NCI-H748 (cell line): ENCODE measurements around the gene FAM117A.
"Not testable (repeated sequence)": the region's sequence is repeated elsewhere in the genome, so short reads cannot be mapped to it uniquely, and the experiment has no call there.

ENCODE experiments used
- DNase-seq: peaks from one replicate; lab custom pipeline; 2025; ENCODE audit not compliant: unreplicated experiment; lab: John Stamatoyannopoulos, UW

Gene FAM117A

DNA sequence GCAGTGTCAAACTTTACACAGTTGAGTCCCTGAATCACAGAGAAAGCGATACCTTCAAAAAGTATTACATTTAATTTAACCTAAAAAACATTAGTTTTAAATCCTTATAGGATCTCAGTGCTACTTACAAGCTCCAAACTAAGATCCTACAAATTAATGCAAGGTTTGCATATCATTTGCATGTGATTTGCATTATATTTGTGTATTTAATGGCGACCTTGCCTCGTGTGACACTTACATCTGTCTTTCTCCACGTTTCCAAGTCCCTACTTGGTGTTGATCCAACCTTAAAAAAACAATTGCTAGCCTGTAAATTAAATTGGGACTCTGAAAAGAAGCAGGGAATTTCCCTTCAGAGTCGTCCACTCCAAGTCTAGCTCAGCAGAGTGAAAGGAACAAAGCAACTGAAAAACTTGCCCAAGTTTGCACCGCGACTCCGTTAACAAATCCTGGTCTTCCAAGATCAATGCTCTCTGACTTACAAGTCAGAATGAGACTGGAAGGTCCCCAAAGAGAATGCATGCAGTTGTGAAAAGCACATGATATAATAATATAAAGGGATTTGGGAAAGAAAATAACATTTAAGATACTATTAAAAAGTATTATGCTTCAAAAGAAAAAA, 739 bp upstream of the FAM117A start:
- no peak for DNase-seq

DNA sequence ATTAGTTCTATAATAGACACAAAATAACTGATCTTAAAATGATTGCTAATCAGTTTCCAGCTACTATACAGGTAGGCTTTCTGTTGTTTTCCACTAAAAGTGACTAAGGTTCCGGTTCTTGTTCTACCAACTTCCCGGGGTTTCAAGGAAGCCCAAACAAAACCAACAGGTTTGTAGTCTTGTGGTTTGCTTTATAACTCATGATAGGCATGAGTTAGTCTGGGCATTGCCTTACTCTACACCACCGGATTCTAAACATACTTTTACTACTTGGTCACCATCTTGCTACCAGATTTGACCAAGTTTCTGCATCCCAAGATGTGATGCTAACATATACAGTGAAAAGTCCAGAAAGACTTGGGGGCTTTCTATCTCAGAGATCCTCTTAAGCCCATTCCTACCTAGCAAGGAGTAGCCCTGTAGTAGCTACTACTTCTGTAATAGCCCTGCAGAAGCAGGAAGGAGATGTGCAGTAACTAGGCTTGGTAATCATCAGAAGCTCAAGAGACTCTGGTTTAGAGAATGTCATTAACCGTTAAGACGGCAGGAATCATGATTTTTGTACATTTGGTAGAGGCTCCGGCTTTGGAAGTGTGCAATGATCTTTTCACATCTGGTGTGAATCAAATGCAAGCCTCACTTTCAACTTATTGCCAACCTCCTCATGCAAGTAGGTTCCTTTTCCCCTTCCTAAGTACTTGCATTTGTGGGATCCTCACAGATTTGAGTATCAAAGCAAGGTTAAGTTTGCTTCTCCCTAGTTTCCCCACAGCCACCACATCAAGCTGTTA, 1.6 kb downstream of the FAM117A start:
- DNase-seq, result no peak

DNA sequence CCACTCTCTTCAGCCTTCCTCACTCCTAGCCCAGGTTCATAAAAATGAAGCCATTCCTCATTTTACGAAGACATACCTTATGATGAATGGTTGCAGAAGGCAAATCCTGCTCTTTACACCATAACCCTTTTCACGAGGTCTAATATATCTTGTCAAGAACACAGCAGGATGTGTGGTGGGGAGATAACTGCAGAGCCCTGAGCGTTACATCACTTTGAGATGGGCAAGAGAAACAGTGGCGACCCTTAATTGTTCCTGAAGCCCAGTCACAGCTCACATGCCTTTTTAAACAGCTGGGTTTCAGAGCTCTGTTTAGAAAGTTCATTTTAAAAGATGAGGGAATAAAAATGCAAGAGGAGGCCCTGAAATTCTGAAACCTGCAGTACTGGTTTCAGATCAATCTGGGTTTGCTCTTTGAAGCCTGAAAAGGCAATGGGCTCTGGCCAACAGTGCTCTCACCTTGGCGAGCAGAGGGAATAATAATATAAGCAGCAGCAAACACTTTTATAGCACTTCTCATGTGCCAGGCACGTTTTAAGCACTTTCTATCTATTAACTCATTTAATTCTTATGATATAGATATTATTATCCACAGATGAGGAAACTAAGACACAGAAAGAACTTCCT, 2.9 kb downstream of the FAM117A start:
- no peak for DNase-seq

DNA sequence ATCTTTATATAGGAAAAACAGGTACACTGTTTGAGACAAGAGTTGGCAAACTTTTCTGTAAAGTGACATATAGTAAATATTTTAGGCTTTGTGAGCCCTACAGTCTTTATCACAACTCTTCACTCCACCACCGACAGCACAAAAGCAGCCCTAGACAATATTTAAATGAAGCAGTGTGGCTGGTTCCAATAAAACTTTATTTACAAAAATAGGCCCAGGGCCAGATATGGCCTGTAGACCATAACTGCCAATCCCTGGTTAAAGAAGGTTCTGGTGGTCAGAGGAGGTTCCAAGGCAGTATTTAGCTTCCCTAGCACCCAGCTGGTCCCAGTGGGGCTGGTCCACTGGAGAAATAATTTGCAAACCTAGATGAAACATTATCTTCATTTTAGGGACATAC, 3.6 kb downstream of the FAM117A start:
- DNase-seq, result no peak

DNA sequence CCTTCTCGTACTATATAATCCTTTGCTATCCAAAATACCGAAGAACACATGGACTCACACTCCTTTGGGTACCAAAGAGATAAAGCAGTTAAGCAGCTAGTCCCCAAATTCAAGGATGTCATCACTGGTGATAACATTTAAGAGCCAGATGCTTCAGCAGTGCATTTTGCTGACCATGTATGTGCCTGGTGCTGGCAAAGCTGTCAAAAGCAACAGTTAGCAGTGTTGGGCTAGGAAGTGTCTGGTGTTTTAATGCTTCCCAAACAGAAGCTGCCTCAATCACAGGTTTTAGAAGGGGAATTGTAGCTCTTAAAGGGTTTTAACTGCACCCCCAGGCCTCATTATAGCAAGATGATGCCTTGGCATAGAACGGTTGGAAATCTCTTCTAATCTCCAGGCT, 4.7 kb downstream of the FAM117A start:
- no peak for DNase-seq

DNA sequence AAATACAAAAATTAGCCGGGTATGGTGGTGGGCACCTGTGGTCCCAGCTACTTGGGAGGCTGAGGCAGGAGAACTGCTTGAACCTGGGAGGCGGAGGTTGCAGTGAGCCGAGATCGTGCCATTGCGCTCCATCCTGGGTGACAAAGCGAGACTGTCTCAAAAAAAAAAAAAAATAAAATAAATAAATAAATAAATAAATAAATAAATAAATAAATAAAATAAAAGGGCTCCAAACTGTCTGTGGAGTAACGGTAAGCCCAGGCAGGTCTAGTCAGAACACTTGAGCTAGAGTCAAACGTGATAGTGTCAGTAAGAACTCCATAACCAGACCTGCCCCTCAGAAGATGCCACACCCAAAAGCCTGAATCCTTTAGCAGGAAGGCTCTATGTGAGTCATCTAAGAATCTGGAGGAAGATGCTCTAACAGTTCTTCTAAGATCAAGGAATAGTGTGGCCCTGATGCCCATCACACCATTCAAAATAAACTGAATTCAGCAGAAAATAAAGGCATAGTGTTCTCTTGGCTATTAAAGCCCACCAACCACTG, 5.4 kb downstream of the FAM117A start:
- DNase-seq, result not testable (repeated sequence)

DNA sequence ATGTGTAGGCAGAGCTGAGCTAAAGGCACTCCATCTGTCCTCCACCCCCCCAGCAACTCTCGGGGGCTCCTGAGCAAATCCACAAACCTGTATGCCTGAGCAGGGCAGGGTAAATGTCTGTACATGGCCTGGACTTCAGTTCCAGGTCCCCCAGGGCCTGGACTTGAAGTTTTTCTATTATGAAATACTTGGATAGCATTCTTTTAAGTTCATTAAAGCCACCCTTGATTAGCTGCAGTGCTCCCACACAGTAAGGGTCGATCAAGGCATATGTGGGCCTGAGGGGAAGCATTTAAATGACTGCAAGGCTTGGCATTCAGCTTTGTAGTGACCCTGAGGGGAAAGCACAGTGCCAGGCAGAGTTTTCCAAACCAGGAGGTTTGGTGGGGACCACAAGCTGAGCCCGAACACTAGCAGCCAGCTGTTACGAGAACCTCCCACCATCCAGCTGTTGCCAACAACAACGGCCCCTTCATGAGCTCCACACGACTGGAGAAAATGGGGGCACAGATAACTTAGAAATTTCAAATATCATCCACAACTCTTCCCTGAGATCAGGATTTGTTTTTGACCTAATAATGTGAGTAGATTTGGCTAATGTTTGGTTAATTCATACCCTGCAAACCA, 6.7 kb downstream of the FAM117A start:
- no peak for DNase-seq

DNA sequence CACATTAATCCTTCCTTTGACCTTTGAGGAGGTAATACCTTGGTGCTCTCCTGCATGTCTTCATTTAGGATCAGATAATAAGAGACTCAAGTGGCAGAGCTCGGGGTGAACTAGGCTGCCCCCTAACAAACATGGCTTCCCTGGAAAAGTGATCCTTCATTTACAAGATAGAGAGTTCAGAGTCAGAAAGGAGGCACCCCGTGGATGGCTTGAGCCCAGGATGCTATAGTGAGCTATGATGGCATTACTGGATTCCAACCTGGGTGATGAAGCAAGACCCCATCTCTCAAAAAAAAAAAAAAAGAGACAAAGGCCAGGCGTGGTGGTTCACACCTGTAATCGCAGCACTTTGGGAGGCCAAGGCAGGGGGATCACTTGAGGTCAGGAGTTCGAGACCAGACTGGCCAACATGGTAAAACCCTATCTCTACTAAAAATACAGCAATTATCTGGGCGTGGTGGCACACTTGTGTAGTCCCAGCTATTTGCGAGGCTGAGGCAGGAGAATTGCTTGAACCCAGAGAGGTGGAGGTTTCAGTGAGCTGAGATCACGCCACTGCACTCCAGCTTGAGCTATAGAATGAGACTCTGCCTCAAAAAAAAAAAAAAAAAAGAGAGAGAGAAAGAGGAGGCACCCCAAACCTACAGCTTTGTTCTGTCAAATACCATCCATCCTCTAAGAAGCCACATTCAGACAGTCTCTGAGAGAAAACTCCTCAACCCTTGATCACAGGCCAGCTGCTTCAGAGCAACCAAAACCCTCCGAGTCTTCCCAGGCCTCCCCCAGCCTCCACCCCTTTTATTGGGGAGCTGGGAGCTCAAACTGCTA, 7.4 kb downstream of the FAM117A start:
- no peak for DNase-seq

DNA sequence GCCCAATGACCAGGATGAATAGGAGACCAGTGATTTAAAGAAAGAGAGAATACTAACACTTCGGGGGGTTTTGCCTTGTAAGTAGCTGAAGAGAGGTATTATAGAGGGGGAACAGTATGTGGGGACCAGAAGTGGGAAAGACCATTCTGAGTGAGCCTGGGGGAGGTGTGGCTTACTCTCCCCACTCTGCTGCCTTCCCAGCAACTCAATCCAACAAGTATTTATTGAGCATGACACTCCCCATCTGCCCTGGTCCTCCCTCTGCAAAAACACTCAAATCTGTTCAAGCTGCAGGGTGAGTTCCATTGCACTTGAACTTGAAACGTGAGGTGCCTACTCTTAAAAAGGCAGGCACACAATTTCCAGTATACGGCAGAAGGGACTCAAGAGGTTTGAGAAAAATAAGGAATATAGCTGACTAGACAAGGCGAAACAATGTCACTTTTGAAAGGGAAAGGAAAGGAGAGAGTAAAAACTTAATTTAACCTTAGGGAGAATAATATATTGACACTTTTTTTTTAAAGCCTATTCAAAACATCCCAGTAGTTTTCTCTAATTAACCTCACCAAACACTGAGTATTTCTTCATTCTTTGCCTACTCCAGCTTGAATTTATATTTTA, 8.2 kb downstream of the FAM117A start:
- no peak for DNase-seq

DNA sequence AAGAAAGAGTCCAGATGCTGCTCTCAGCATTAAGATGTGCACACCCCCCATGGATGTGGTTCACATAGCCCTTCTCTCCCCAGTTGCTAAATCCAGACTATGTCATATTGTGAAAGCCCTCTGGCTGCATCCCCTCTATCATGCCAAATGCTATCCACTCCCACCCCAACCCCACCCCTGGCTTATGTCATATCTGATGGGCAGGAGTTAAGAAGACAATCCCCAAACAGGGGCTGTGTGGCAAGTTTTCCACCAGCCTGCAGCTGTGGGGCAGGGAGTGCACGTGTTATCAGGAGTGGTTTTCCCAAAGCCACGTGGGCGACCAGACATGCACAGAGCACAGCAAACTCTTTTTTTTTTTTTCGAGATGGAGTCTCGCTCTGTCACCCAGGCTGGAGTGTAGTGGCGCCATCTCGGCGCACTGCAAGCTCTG, 10.0 kb downstream of the FAM117A start:
- DNase-seq, result no peak

DNA sequence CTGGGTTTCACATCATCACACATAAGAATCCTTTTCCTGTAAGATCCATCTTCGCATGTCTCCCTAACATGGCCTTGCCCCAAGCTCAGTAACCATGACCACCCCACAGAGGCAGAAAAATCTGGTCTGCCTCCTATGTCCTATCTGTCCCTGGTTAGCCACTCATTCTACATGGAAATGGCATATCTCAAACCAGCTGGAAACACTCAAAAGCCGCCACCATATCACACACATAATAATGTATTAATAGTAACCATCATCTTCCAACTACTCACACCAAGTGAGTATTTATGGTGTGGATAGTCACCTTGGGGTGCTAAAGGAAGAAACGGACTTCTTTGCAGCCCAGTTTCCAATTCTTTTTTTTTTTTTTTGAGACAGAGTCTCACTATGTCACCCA, 11.4 kb downstream of the FAM117A start:
- no peak for DNase-seq

DNA sequence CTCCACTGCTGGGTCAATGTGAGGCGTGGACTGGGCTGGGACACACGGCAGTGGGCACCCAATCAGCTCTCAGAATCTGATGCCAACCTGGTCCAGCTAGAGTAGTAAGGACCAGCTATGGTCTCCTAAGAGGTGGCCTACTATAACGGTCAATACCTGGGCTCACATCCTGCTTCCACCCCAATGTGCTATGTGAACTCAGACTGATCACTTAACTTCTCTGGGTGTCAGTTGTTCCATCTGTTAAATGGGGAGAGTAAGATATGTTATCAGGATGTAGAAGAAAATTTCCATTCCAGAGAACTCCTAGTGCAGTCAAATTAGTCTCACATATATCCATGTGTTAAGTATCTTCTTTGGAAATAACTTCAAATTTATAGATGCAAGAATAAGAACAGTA, 14.2 kb downstream of the FAM117A start:
- DNase-seq, result no peak

DNA sequence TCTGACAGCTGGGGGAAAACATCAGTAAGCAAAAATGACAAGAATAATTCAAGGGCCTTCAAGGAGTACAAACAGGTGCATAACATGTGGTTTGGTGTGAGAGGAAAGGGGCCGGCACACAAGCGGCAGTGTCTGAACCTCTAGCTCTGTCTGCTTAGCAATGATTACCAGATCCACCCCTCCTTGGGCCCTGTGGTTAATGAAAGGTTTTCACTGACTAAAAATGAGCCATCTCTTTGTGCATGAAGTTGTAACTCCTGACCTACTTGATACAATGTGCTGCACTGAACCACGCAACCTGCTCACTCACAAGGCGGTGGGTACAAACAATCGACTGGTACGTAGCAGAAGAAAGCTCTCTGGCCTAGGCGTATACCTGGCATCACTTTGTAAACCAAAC, 15.1 kb downstream of the FAM117A start:
- no peak for DNase-seq

DNA sequence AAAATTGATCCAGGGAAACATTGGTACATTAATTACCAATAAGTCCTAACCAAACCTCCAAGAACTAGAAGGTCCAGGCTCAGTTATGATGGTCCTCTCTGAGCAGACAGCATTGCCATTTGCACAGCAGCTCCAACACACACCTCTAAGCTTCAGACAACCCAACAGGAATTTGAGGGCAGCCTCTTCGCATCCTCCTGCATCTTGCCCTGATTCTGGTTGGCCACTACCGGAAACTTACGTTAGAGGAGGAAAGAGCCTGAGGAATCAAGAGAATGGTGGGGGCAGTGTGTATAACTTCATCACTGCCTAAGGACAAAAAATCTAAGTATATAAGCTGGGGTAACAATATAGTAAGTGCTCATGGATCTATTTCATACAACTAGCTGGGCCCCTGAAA, 15.7 kb downstream of the FAM117A start:
- DNase-seq, result no peak

DNA sequence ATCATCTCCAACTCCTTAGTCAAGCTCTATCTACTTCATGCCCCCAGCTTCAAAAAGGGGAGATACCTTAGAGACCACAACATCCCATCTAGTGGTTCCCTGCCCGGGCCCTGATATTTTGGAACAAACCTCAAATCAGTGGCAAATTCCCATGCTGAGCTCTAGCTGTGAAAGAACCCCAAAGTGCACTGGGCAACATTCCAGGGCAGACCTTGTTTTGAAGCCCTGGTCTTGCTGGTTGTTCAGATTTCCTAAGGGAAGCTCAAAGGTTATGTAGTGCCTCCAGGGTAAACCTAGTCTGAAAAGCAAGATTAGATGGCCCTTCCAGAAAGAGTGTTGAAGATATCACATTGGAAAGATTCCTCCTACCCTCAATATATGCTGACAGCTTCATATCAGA, 16.3 kb downstream of the FAM117A start:
- DNase-seq, result no peak

DNA sequence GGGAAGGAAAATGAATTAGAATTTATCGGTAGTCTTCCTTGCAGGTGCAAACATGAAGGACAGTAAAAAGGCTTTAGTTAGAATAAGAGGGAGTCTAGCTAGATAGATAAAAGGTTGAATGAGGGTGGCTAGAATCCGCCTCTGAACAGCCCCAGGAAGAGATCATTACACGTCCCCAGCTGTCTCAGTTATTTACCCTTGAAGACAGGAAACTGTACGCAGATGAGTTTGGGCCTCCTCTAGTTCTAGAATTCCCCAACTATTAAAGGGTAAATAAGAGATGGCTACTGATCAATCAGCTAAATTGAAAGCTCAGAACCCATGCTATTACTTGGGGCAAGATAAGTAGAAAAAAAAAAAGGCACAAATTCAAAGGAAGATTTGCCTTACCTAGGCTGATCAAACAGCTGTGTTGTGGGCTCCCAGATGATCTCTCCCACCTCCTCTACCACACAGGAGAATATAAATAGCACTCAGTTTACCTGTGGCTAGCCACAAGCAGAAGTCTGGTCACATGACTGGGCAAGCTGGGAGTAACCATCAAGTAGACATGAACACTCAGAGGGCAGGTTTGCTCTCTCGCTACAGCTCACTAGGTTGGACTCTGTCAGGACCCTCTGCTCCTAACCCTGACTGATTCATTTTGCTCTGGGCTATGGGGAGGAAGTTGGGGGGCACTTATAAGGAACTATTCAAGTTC, 17.0 kb downstream of the FAM117A start:
- DNase-seq, result no peak

DNA sequence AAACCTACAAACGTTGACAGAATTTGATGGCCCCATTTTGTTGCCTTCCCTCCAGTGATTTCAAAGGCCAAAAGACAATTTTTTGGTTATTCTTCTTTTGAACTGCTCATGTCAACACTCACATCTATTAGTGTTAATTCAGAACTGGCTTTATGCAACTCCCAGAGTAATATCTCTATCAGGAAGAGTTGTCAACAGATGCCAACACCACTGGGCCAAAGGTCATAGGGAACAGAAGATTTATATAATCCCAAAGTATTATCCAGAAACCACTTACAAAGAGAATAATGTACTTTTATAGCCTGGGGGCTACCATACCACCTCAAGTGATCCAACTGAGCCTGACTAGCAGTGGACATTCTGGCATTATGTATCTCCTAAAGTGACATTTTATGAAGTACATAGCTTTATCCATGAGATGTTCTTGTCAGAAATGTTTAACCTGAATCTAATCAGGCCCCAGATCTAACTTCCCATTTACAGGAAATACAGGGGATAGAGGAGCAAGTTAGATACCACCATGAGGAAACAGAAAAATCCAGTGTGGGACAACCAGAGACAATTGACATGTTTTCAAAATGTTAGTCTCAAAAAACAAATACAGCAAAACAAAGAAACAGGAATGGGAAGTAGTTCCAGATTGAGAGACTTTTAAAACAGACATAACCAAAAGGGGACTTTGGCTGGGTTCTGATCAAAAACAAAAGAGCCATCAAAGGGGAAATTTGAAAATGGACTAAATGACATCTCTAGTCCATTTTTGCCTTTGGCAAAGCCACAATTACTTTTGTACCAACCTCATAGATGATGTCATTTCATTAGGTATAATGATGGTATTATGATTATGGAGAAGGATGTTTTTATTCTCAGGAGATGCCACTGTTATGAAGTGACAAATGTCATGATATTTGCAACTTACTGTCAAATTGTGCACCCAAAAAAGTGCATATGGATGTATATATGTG, 18.5 kb downstream of the FAM117A start:
- DNase-seq, result no peak

DNA sequence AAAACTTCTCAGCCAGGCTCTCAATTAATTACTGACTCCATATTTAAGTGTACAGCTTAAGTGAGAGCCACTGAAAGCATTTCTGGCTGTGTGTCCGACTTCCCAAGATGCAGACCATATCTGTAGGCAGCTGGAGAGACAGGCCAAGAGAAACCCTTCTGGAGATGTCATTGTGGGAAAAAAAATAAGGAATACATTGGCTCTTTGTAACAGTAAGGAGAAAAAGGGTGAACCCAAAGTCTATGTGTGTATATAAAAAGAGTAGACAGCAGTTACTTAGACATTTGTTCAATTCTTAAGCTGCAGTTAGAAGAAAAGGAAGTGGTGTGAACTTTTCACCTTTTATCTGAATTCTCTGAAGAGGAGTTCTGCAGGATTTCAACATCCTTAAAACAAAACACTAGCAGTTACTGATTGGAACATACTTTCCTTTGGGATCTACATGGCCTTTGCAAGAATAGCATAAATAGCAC, 21.7 kb downstream of the FAM117A start:
- DNase-seq, result no peak
